Ovary (tissue), 9 donors: ENCODE measurements around the gene FIGNL1. TPM values are rescaled to one million over a fixed set of nuclear protein-coding genes. Genes with fewer than 3 reads are reported as not detected.

Experiments
- DNase-seq, 5 donors: peaks; one replicate each; pipeline ENCODE4 v3.0.0-alpha.2; 2019 to 2020
- H3K27ac ChIP-seq, 2 donors: fragments of 200-600 bp; one replicate each; pipeline versions ENCODE4 v1.5.1 to v1.8.0; 2019 to 2022
- H3K27me3 ChIP-seq: fragments of 200-600 bp; one replicate; pipeline ENCODE4 v1.8.0; 2022
- H3K36me3 ChIP-seq: fragments of 200-600 bp; sonication (generic); one replicate; pipeline ENCODE4 v1.5.1; 2019
- H3K4me1 ChIP-seq: one replicate; pipeline ENCODE4 v1.8.1; 2013; ENCODE audit warnings: mild to moderate bottlenecking, moderate library complexity; ENCODE audit not compliant: insufficient read depth
- H3K4me3 ChIP-seq: fragments of 200-600 bp; sonication (generic); one replicate; pipeline ENCODE4 v1.5.1; 2017
- H3K9me3 ChIP-seq, 2 donors: fragments of 200-600 bp in 1 of 2; sonication (generic) in 1 of 2; one replicate each; pipeline versions ENCODE4 v1.5.1 to v1.8.1; 2013 to 2019; ENCODE audit warnings: mild to moderate bottlenecking in 1 of 2, moderate library complexity in 1 of 2
- EP300 ChIP-seq: sonication (generic); formaldehyde crosslinking; IDR thresholded peaks from one replicate; pipeline ENCODE4 v1.6.1; 2017; ENCODE audit warnings: antibody characterized with exemption
- POLR2A ChIP-seq: fragments of 450-650 bp; IDR thresholded peaks from one replicate; pipeline ENCODE4 v1.6.1; 2017; ENCODE audit warnings: antibody characterized with exemption, mild to moderate bottlenecking, moderate library complexity
- WGBS, 3 donors: extraction: QIAGEN DNeasy Blood & Tissue Kit in 1 of 3; methylation state at CpG; one replicate each; pipeline versions ENCODE4 v1.1.5 to v1.1.7; 2013 to 2017; 5-methylcytosine and 5-hydroxymethylcytosine counted together
- intact Hi-C, 4 donors: fragments of 100-400 bp; cut with DNase I; formaldehyde crosslinking; loops; one replicate each; pipeline versions ENCODE4 v1.11.0 to v1.15.1; 2022 to 2023
- polyA plus RNA-seq, 2 donors: library from polyadenylated mRNA; stranded (reverse); fragments of 200-250 nt in 1 of 2; fragments of 350-450 nt in 1 of 2; fragmentation: Illumina TruSeq in 1 of 2; extraction: RNeasy Lipid Tissue Mini Kit (QIAGEN cat#74804) in 1 of 2; gene quantifications; one replicate each; pipeline ENCODE4 v1.2.3, GENCODE V29; 2013 to 2014
- total RNA-seq, 7 donors: library from RNA; depleted of rRNA in 2 of 7; stranded (reverse); fragments of >200 nt in 2 of 7; fragmentation: NEBNext Ultra II Directional in 3 of 7; extraction: Animal tissue kit (Norgen Biotek cat#: 25700) in 3 of 7; gene quantifications; one replicate each; pipeline versions ENCODE4 v1.1.0 to v1.2.4, GENCODE V29; 2016 to 2023
- TF ChIP-seq, protein P1 (sequence below), 3 donors: fragments of 450-650 bp in 2 of 3; fragments of 200-600 bp in 1 of 3; IDR thresholded peaks; one replicate each; pipeline versions ENCODE4 v1.5.1 to v1.8.0; 2016 to 2022; ENCODE audit warnings: antibody characterized with exemption in 3 of 3, mild to moderate bottlenecking in 1 of 3
- donor health status: DM: no; HTN: no; CAD: no; lungs with moderate emphysema.
- donor health status: DM: no; HTN: no; CAD: no.
- donor health status: Bipolar disorder and iron deficiency.
- donor health status: DM: yes; HTN: yes; CAD: no.
- donor health status: DM: no; HTN: no; CAD: no.
- donor health status: DM: yes; HTN: yes; CAD: no.

The FIGNL1 gene
- total and polyA plus RNA-seq, 9 donors: 6.6 to 13.7 (median 11.2) TPM

DNA sequence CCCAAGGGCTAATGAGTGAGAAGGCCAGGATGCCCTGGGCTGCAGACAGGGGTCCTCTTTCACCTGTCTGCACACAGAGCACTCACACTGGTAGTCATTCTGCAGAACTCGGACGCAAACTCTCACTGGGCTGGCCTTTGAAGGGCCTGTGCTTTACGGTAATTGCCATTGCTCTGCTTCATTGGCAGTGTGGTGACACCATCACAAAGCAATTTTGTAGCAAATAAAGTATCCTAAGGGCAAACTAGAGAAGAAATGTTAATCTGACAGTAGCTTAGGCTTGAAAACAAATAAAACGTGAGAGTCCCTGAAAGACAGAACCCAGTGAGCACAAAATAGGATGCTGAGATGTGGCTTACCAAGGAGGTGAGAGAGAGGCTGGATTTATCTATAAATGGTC, 30.6 kb upstream of the FIGNL1 start:
- TF ChIP-seq, protein P1, sequence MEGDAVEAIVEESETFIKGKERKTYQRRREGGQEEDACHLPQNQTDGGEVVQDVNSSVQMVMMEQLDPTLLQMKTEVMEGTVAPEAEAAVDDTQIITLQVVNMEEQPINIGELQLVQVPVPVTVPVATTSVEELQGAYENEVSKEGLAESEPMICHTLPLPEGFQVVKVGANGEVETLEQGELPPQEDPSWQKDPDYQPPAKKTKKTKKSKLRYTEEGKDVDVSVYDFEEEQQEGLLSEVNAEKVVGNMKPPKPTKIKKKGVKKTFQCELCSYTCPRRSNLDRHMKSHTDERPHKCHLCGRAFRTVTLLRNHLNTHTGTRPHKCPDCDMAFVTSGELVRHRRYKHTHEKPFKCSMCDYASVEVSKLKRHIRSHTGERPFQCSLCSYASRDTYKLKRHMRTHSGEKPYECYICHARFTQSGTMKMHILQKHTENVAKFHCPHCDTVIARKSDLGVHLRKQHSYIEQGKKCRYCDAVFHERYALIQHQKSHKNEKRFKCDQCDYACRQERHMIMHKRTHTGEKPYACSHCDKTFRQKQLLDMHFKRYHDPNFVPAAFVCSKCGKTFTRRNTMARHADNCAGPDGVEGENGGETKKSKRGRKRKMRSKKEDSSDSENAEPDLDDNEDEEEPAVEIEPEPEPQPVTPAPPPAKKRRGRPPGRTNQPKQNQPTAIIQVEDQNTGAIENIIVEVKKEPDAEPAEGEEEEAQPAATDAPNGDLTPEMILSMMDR (IDR thresholded peaks at IDR 0.05): no peak
- TF ChIP-seq POLR2A: no peak
- no peak for TF ChIP-seq EP300
- no peak overlapping the region for H3K27ac ChIP-seq
- WGBS, 3 donors: 43 to 83% (median 43%) methylated on average over 4 of the region's 4 CpGs
- intact Hi-C loops: no loop called here
- no peaks in the 10 kb centered on the region for H3K27me3 ChIP-seq
- no peaks in the 10 kb centered on the region for H3K9me3 ChIP-seq
- no peaks in the 10 kb centered on the region for H3K4me1 ChIP-seq
- no peak for DNase-seq
- no peak overlapping the region for H3K4me3 ChIP-seq
- H3K36me3 ChIP-seq: no peaks in the 10 kb centered on the region

DNA sequence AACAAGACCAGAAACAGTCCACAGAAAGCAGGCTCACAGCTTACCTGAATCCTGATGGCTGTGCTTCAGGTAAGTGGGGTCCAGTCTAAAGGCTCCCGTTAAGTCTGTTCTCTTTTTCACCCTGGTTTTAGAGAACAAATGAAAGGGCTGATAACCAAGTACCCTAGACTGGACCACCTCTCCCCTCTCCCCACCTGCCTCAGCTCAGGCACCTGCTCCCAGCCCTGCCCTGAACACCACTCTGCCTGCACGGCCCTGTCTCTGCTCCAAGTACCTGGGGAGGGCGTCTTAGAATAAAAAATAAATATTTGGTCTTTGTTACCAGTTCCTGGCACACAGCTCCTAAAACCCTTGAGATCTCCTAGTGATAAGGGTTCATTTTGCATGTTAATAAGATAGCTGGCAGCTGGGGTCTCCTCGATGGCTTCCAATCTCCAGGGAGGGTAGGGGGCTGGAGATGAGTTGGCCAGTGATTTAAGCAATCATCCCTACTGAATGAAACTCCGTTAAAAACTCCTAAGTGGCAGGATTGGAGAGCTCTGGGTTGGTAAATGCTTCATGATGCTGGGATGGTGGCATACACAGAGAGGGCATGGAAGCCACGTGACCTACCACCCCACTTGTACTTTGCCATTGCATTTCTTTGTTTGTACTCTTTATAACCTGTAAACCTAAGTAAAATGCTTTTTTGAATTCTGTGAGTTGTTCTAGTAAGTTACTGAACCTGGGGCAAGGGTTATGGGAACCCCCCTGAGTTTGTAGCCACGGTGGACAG, 29.8 kb upstream of the FIGNL1 start:
- Histone ChIP-seq H3K9me3 (no peaks in the 10 kb centered on the region), H3K36me3 (no peaks in the 10 kb centered on the region), H3K4me1 (no peaks in the 10 kb centered on the region), H3K27me3 (no peaks in the 10 kb centered on the region), H3K27ac (no peak overlapping the region), H3K4me3 (no peak overlapping the region)
- TF ChIP-seq, protein P1 (IDR thresholded peaks at IDR 0.05): no peak
- no peak for TF ChIP-seq EP300
- no peak for TF ChIP-seq POLR2A
- intact Hi-C loops: no loop called here
- 82 to 88% (median 86%) methylated on average over 7 of the region's 7 CpGs for WGBS, 3 donors
- DNase-seq: no peak

DNA sequence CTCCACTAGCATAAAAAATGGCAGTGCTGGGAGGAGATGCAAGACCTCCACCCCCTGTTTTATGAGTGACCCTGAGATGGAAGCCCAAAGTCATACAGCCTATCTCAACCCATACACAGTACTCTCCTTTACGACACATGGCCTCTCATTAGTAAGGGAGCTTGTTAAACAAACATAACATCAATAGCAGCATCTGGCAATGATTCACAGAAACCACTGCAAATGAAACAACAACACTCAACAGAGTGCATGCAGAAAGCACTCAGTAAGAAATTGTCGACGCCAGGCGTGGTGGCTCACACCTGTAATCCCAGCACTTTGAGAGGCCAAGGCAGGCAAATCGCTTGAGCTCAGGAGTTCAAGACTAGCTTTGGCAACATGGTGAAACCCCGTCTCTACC, 27.5 kb upstream of the FIGNL1 start:
- H3K4me3 ChIP-seq: no peak overlapping the region
- WGBS, 3 donors: 71 to 80% (median 73%) methylated on average over 6 of the region's 6 CpGs
- no peaks in the 10 kb centered on the region for H3K4me1 ChIP-seq
- H3K27ac ChIP-seq: no peak overlapping the region
- H3K27me3 ChIP-seq: no peaks in the 10 kb centered on the region
- no peaks in the 10 kb centered on the region for H3K36me3 ChIP-seq
- DNase-seq: no peak
- intact Hi-C loops: no loop called here
- no peaks in the 10 kb centered on the region for H3K9me3 ChIP-seq
- TF ChIP-seq, protein P1 (IDR thresholded peaks at IDR 0.05): no peak

DNA sequence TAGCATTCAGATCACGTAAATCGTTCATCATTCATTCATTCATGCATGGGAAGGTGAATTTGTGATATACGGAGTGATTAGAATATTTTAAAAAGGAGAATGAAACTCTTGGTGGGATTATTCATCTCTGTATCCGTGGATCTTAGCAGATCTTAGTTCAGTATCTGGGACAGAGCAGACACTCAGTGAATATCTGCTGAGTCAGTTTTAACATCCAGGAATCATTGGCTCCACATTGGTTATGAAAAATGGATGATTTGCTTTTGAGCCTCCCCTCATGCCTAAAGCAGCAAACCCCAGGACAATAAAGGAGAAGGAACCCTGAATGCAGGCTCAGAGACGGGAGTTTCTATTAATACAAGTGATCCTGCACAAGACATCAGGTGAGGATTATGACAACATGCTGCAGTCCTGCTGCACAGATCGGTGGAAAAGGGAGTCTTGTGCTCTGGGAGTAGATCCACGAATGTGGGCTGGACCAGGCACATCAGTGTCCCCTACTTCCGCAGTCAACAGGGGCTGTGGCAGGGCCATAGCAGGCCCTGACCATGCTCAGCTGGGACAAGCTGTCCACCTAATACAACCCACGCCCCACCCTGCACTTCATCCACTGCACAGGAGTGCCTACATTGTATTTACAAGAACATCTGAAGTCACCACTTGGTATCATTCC, 26.9 kb upstream of the FIGNL1 start:
- Histone ChIP-seq H3K36me3 (no peaks in the 10 kb centered on the region), H3K4me1 (no peaks in the 10 kb centered on the region), H3K4me3 (no peak overlapping the region), H3K27ac (no peak overlapping the region), H3K27me3 (no peaks in the 10 kb centered on the region), H3K9me3 (no peaks in the 10 kb centered on the region)
- DNase-seq: no peak
- TF ChIP-seq, protein P1 (IDR thresholded peaks at IDR 0.05): no peak
- TF ChIP-seq EP300 (no peak), POLR2A (no peak)
- intact Hi-C loops: no loop called here
- 92 to 94% (median 93%) methylated on average over 9 of the region's 9 CpGs for WGBS, 3 donors
